Measurements from ENCODE around the gene LRRC2. TPM values are rescaled to one million over a fixed set of nuclear protein-coding genes. Genes with fewer than 3 reads are reported as not detected.

Gene LRRC2
- polyA plus RNA-seq, 4 donors: 0.22 to 0.66 (median 0.61) TPM; not detected in 1

- 80 to 96% (median 84%) methylated on average over 5 of the region's 5 CpGs for WGBS, 3 donors
- no peak overlapping the region for H3K4me3 ChIP-seq (ENCODE audit: low read depth in 1 of 3, low read length in 3 of 3)
- DNase-seq (no peak), FAIRE-seq (no peak)
- H3K36me3 ChIP-seq (ENCODE audit: control insufficient read depth in 3 of 3, insufficient read depth in 2 of 3, low read depth in 1 of 3, low read length in 3 of 3): no peaks in the 10 kb centered on the region
- no peaks in the 10 kb centered on the region for H3K9me3 ChIP-seq (ENCODE audit: control insufficient read depth in 2 of 2, insufficient read depth in 1 of 2, low read depth in 1 of 2, low read length in 1 of 2)
- peak overlapping the region in 2 of 3 donors; percentile 22 to 77 for H3K27ac ChIP-seq (ENCODE audit: low read depth in 1 of 3, low read length in 2 of 3)
- no peaks in the 10 kb centered on the region for H3K4me1 ChIP-seq (ENCODE audit: control insufficient read depth in 3 of 3, insufficient read depth in 2 of 3, low read depth in 1 of 3, low read length in 2 of 3)
- H3K27me3 ChIP-seq (ENCODE audit: control insufficient read depth in 3 of 3, insufficient read depth in 3 of 3, low read length in 3 of 3): no peaks in the 10 kb centered on the region
Observed at GRCh38 chr3:46537779-46538178, 28.3 kb downstream of the LRRC2 start.

- H3K4me3 ChIP-seq (ENCODE audit: low read depth in 1 of 3, low read length in 3 of 3): no peak overlapping the region
- no peaks in the 10 kb centered on the region for H3K27me3 ChIP-seq (ENCODE audit: control insufficient read depth in 3 of 3, insufficient read depth in 3 of 3, low read length in 3 of 3)
- DNase-seq (no peak), FAIRE-seq (no peak)
- 94 to 100% (median 94%) methylated on average over 1 of the region's 1 CpG for WGBS, 3 donors
- H3K9me3 ChIP-seq (ENCODE audit: control insufficient read depth in 2 of 2, insufficient read depth in 1 of 2, low read depth in 1 of 2, low read length in 1 of 2): no peaks in the 10 kb centered on the region
- H3K4me1 ChIP-seq (ENCODE audit: control insufficient read depth in 3 of 3, insufficient read depth in 2 of 3, low read depth in 1 of 3, low read length in 2 of 3): no peaks in the 10 kb centered on the region
- no peaks in the 10 kb centered on the region for H3K36me3 ChIP-seq (ENCODE audit: control insufficient read depth in 3 of 3, insufficient read depth in 2 of 3, low read depth in 1 of 3, low read length in 3 of 3)
- H3K27ac ChIP-seq (ENCODE audit: low read depth in 1 of 3, low read length in 2 of 3): no peak overlapping the region
Observed at GRCh38 chr3:46537316-46537715, 28.8 kb downstream of the LRRC2 start.

- Histone ChIP-seq H3K9me3 (ENCODE audit: control insufficient read depth in 2 of 2, insufficient read depth in 1 of 2, low read depth in 1 of 2, low read length in 1 of 2) (no peaks in the 10 kb centered on the region), H3K27ac (ENCODE audit: low read depth in 1 of 3, low read length in 2 of 3) (no peak overlapping the region), H3K4me1 (ENCODE audit: control insufficient read depth in 3 of 3, insufficient read depth in 2 of 3, low read depth in 1 of 3, low read length in 2 of 3) (no peaks in the 10 kb centered on the region), H3K27me3 (ENCODE audit: control insufficient read depth in 3 of 3, insufficient read depth in 3 of 3, low read length in 3 of 3) (no peaks in the 10 kb centered on the region), H3K4me3 (ENCODE audit: low read depth in 1 of 3, low read length in 3 of 3) (no peak overlapping the region), H3K36me3 (ENCODE audit: control insufficient read depth in 3 of 3, insufficient read depth in 2 of 3, low read depth in 1 of 3, low read length in 3 of 3) (no peaks in the 10 kb centered on the region)
- DNase-seq (no peak), FAIRE-seq (no peak)
Observed at GRCh38 chr3:46536758-46537157, 29.3 kb downstream of the LRRC2 start.

- Histone ChIP-seq H3K36me3 (ENCODE audit: control insufficient read depth in 3 of 3, insufficient read depth in 2 of 3, low read depth in 1 of 3, low read length in 3 of 3) (no peaks in the 10 kb centered on the region), H3K4me3 (ENCODE audit: low read depth in 1 of 3, low read length in 3 of 3) (no peak overlapping the region), H3K9me3 (ENCODE audit: control insufficient read depth in 2 of 2, insufficient read depth in 1 of 2, low read depth in 1 of 2, low read length in 1 of 2) (no peaks in the 10 kb centered on the region), H3K27ac (ENCODE audit: low read depth in 1 of 3, low read length in 2 of 3) (no peak overlapping the region), H3K27me3 (ENCODE audit: control insufficient read depth in 3 of 3, insufficient read depth in 3 of 3, low read length in 3 of 3) (no peaks in the 10 kb centered on the region), H3K4me1 (ENCODE audit: control insufficient read depth in 3 of 3, insufficient read depth in 2 of 3, low read depth in 1 of 3, low read length in 2 of 3) (no peaks in the 10 kb centered on the region)
- 94 to 96% (median 96%) methylated on average over 5 of the region's 5 CpGs for WGBS, 3 donors
- FAIRE-seq (no peak), DNase-seq (no peak)
Observed at GRCh38 chr3:46535746-46536145, 30.4 kb downstream of the LRRC2 start.

DNA sequence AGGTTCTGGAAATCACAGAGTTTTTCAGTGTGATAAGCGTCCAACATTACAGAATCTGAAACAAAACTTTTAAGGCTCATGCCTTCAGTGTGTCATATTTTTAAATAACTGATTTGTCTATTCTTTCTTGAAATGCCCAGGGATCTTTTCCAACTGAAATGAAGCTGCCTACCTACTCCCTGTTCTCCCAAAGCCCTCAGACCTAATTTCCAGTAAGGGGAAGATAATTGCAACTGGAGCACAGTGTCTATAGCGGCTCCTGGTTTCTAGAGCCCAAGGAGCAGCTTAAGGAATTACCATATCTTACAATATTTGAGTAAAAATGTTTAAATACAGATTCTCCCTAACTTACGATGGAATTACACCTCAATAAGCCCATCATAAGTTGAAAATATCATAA, 33.0 kb downstream of the LRRC2 start:
- 87 to 94% (median 88%) methylated on average over 3 of the region's 3 CpGs for WGBS, 3 donors
- Histone ChIP-seq H3K27me3 (ENCODE audit: control insufficient read depth in 3 of 3, insufficient read depth in 3 of 3, low read length in 3 of 3) (no peaks in the 10 kb centered on the region), H3K4me1 (ENCODE audit: control insufficient read depth in 3 of 3, insufficient read depth in 2 of 3, low read depth in 1 of 3, low read length in 2 of 3) (no peaks in the 10 kb centered on the region), H3K4me3 (ENCODE audit: low read depth in 1 of 3, low read length in 3 of 3) (no peak overlapping the region), H3K9me3 (ENCODE audit: control insufficient read depth in 2 of 2, insufficient read depth in 1 of 2, low read depth in 1 of 2, low read length in 1 of 2) (no peaks in the 10 kb centered on the region), H3K27ac (ENCODE audit: low read depth in 1 of 3, low read length in 2 of 3) (no peak overlapping the region), H3K36me3 (ENCODE audit: control insufficient read depth in 3 of 3, insufficient read depth in 2 of 3, low read depth in 1 of 3, low read length in 3 of 3) (no peaks in the 10 kb centered on the region)
- no peak for DNase-seq
- no peak for FAIRE-seq

DNA sequence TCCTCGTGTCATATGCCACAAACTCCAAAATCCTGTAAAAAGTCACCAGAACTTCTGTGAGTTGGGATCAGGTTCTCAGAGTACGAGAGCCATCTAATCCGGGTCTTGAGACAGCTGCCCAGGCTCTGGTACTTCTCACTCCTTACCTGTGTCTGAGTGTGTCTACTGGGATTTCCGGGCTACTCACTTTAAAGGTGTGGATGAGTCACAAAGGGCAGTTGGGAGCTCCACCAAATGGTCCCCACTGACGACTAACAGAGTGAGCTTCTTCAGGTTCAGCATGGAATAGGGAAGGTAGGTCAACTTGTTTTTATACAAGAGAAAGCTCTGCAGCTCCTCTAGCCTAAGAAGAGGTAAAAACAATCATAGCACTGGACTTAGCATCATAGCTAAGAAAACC, 38.9 kb downstream of the LRRC2 start:
- WGBS, 3 donors: 87 to 89% (median 87%) methylated on average over 5 of the region's 5 CpGs

GRCh38 chr3:46524832-46525231, 41.3 kb downstream of the LRRC2 start:
- no peak overlapping the region for H3K4me3 ChIP-seq (ENCODE audit: low read depth in 1 of 3, low read length in 3 of 3)
- H3K36me3 ChIP-seq (ENCODE audit: control insufficient read depth in 3 of 3, insufficient read depth in 2 of 3, low read depth in 1 of 3, low read length in 3 of 3): no peaks in the 10 kb centered on the region
- no peak for FAIRE-seq
- no peak overlapping the region for H3K27ac ChIP-seq (ENCODE audit: low read depth in 1 of 3, low read length in 2 of 3)
- no peaks in the 10 kb centered on the region for H3K27me3 ChIP-seq (ENCODE audit: control insufficient read depth in 3 of 3, insufficient read depth in 3 of 3, low read length in 3 of 3)
- DNase-seq: no peak
- WGBS, 3 donors: 90 to 93% (median 90%) methylated on average over 3 of the region's 3 CpGs
- no peaks in the 10 kb centered on the region for H3K9me3 ChIP-seq (ENCODE audit: control insufficient read depth in 2 of 2, insufficient read depth in 1 of 2, low read depth in 1 of 2, low read length in 1 of 2)
- H3K4me1 ChIP-seq (ENCODE audit: control insufficient read depth in 3 of 3, insufficient read depth in 2 of 3, low read depth in 1 of 3, low read length in 2 of 3): no peaks in the 10 kb centered on the region

More for the DNA sequence above, 38.9 kb downstream of the LRRC2 start:
- no peak for FAIRE-seq
- H3K4me3 ChIP-seq (ENCODE audit: low read depth in 1 of 3, low read length in 3 of 3): no peak overlapping the region
- H3K27me3 ChIP-seq (ENCODE audit: control insufficient read depth in 3 of 3, insufficient read depth in 3 of 3, low read length in 3 of 3): no peaks in the 10 kb centered on the region
- no peaks in the 10 kb centered on the region for H3K4me1 ChIP-seq (ENCODE audit: control insufficient read depth in 3 of 3, insufficient read depth in 2 of 3, low read depth in 1 of 3, low read length in 2 of 3)
- DNase-seq: no peak
- H3K9me3 ChIP-seq (ENCODE audit: control insufficient read depth in 2 of 2, insufficient read depth in 1 of 2, low read depth in 1 of 2, low read length in 1 of 2): no peaks in the 10 kb centered on the region
- H3K36me3 ChIP-seq (ENCODE audit: control insufficient read depth in 3 of 3, insufficient read depth in 2 of 3, low read depth in 1 of 3, low read length in 3 of 3): no peaks in the 10 kb centered on the region
- H3K27ac ChIP-seq (ENCODE audit: low read depth in 1 of 3, low read length in 2 of 3): no peak overlapping the region

- Histone ChIP-seq H3K27me3 (ENCODE audit: control insufficient read depth in 3 of 3, insufficient read depth in 3 of 3, low read length in 3 of 3) (no peaks in the 10 kb centered on the region), H3K9me3 (ENCODE audit: control insufficient read depth in 2 of 2, insufficient read depth in 1 of 2, low read depth in 1 of 2, low read length in 1 of 2) (no peaks in the 10 kb centered on the region), H3K36me3 (ENCODE audit: control insufficient read depth in 3 of 3, insufficient read depth in 2 of 3, low read depth in 1 of 3, low read length in 3 of 3) (no peaks in the 10 kb centered on the region), H3K27ac (ENCODE audit: low read depth in 1 of 3, low read length in 2 of 3) (no peak overlapping the region), H3K4me3 (ENCODE audit: low read depth in 1 of 3, low read length in 3 of 3) (no peak overlapping the region), H3K4me1 (ENCODE audit: control insufficient read depth in 3 of 3, insufficient read depth in 2 of 3, low read depth in 1 of 3, low read length in 2 of 3) (no peaks in the 10 kb centered on the region)
- FAIRE-seq: no peak
- 78 to 89% (median 79%) methylated on average over 3 of the region's 3 CpGs for WGBS, 3 donors
- no peak for DNase-seq
Observed at GRCh38 chr3:46524008-46524407, 42.1 kb downstream of the LRRC2 start.

DNA sequence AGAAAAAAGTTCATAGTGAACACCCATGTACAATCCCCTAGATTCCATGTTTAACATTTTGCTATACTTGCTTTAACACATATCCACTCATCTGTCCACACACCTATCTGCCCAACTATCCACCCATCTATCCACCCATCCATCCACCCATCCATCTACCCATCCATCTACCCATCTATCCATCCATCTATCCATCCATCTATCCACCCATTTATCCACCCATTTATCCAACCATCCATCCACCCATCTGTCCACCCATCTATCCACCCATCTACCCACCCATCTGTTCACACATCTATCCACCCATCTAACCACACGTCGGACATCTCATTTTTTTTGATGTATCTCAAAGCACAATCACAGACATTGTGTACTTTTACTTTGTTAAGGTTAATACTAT, 42.5 kb downstream of the LRRC2 start:
- no peaks in the 10 kb centered on the region for H3K27me3 ChIP-seq (ENCODE audit: control insufficient read depth in 3 of 3, insufficient read depth in 3 of 3, low read length in 3 of 3)
- FAIRE-seq (no peak), DNase-seq (no peak)
- WGBS, 3 donors: 91 to 96% (median 94%) methylated on average over 2 of the region's 2 CpGs
- no peaks in the 10 kb centered on the region for H3K36me3 ChIP-seq (ENCODE audit: control insufficient read depth in 3 of 3, insufficient read depth in 2 of 3, low read depth in 1 of 3, low read length in 3 of 3)
- H3K4me3 ChIP-seq (ENCODE audit: low read depth in 1 of 3, low read length in 3 of 3): no peak overlapping the region
- H3K9me3 ChIP-seq (ENCODE audit: control insufficient read depth in 2 of 2, insufficient read depth in 1 of 2, low read depth in 1 of 2, low read length in 1 of 2): no peaks in the 10 kb centered on the region
- no peak overlapping the region for H3K27ac ChIP-seq (ENCODE audit: low read depth in 1 of 3, low read length in 2 of 3)
- no peaks in the 10 kb centered on the region for H3K4me1 ChIP-seq (ENCODE audit: control insufficient read depth in 3 of 3, insufficient read depth in 2 of 3, low read depth in 1 of 3, low read length in 2 of 3)

Measured in small intestine (tissue), 7 donors.